GM18505 (cell line): ENCODE results near the gene MRRF.
A peak's percentile ranks its signal among the peaks of the same experiment; 100 is the strongest.

Source experiments
- ATAC-seq: cut with Tn5 transposase; IDR thresholded peaks from one replicate; pipeline ENCODE4 v1.9.1; 2021; ENCODE audit not compliant: unreplicated experiment
- POLR2A ChIP-seq: IDR thresholded peaks from 4 replicates; pipeline ENCODE4 v1.6.1; 2011; ENCODE audit warnings: borderline replicate concordance; ENCODE audit not compliant: insufficient read depth, insufficient read length; ENCODE audit errors: extremely low read depth

Gene MRRF

GRCh38 chr9:122264360-122265148 lies at the start of gene MRRF, which contains the start of gene RBM18:
Gene MRRF (plus strand): TSS chr9:122264882. CDS start chr9:122270892, 6,010 bp downstream.
Gene RBM18 (minus strand): TSS chr9:122264840. CDS start chr9:122261492, 3,348 bp downstream.
- TF ChIP-seq POLR2A = peak; percentile 88
- ATAC-seq = peak; percentile 87

- no peak for TF ChIP-seq POLR2A
- ATAC-seq = no peak
These were observed 49.0 kb upstream of the MRRF start for GRCh38 chr9:122215663-122216062.

- no peak for TF ChIP-seq POLR2A
- no peak for ATAC-seq
These were observed 48.4 kb upstream of the MRRF start for GRCh38 chr9:122216138-122216797.

GRCh38 chr9:122216798-122217418 lies 47.8 kb upstream of the MRRF start:
- no peak for ATAC-seq
- TF ChIP-seq POLR2A = no peak

- TF ChIP-seq POLR2A = no peak
- ATAC-seq = no peak
These were observed 47.0 kb upstream of the MRRF start for GRCh38 chr9:122217640-122218039.

- no peak for TF ChIP-seq POLR2A
- no peak for ATAC-seq
These were observed 46.4 kb upstream of the MRRF start for GRCh38 chr9:122218071-122218934.

GRCh38 chr9:122218935-122219855 lies 45.5 kb upstream of the MRRF start:
- no peak for TF ChIP-seq POLR2A
- ATAC-seq = no peak

- TF ChIP-seq POLR2A = no peak
- no peak for ATAC-seq
These were observed 44.6 kb upstream of the MRRF start for GRCh38 chr9:122219856-122220672.

GRCh38 chr9:122220673-122221182 lies 44.0 kb upstream of the MRRF start:
- no peak for TF ChIP-seq POLR2A
- no peak for ATAC-seq

- TF ChIP-seq POLR2A = no peak
- no peak for ATAC-seq
These were observed 43.4 kb upstream of the MRRF start for GRCh38 chr9:122221183-122221811.

GRCh38 chr9:122222791-122223190 lies 41.9 kb upstream of the MRRF start:
- ATAC-seq = no peak
- no peak for TF ChIP-seq POLR2A

GRCh38 chr9:122223435-122223834 lies 41.2 kb upstream of the MRRF start:
- no peak for ATAC-seq
- TF ChIP-seq POLR2A = no peak
